ENCODE data around the gene DNAH17.

DNAH17 gene

DNA sequence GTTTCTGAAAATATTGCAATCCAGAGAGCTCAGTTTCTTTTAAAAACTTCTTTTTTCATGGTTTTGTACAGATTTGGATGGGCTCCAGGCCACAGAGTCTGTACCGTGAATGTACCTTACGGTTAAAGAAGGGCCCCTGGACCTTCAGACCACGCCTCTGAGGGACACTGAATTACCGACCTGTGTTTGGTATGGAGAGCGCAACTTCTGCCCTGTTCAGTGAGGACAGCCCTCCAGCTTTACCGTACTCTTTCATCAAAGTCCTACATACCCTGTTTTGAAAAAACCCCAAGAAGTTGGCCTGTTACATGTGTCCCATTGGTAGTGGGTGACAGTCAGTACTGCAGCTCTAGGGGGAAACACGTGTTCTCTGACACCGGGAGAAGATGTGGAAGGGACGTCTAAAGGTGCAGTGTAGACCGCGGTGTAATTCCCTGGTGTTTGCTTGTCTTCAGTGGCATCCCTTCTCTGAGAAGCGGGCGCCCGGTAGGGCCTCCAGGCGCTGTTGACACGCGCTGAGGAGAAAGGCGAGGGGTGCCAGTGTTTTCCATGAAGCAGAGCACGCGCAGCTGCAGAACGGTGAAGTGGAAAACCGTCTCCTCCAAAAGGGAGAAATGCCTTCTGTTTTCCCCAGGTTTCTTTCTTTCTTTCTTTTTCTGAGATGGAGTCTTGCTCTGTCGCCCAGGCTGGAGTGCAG lies 192.6 kb downstream of the DNAH17 start:
- DNase-seq = no peak

DNA sequence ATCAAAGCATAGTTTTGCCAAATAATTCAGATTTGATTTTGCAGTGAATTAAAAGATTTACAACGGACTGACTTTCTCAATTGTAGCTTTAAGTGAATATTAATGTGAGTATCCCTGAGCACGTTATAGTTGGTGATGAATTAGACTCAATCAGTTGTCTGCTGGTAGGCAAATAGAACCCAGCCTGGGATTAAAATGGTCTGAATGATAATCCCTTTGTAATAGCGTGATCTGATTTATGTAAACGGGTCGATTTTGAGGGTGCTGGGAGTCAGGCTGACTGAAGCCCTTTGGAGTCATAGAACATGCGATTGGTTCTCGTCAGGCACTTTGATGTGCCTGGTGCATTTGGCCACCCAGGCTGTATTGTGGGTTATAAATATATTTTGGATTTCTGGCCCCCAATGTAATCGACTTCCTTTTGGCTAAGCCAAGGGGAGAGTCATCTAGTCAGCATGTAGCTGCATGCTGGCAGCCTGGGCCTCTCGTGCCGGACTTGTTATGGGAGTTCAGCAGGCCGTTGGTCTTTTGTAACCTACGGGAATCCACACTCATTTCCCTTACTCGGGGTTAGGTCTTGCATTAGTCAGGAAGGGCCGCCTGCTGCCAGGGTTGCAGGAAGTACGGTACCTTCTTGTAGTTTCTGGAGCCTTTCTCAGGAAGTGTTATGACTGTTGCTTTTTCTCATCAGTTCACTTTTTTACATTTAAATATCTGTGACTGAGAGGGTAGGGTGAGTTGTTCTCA lies 193.3 kb downstream of the DNAH17 start:
- peak; percentile 75 for DNase-seq

DNA sequence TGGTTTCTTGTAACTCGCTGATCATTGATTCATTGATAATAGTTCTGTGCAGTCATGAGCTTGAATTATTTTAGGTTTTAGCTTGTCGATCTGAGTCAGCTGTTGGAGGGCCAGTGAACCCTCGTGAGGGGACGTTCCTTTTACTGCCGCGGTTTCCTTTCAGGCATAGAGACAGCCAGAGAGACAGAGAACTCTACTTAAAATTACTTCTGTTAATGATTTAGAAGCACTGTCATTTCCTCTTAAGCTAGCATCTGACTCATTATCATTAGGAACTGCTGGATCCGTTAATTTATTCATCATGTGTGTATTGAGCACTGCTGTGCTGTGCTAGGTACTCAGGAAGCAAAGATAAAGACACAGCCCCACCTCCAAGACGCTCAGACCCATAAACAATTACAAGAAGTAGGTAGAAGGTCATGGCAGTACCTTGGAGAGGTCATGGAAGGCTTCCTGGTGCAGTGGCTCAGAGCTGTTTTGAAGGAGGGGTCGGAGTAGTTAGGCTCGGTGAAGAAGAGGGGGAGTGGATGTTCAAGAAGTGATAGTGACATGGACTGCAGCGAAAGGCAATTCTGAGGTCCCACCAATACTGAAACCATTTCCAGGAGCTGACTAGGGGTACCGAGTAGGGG lies 195.5 kb downstream of the DNAH17 start:
- DNase-seq = no peak

DNA sequence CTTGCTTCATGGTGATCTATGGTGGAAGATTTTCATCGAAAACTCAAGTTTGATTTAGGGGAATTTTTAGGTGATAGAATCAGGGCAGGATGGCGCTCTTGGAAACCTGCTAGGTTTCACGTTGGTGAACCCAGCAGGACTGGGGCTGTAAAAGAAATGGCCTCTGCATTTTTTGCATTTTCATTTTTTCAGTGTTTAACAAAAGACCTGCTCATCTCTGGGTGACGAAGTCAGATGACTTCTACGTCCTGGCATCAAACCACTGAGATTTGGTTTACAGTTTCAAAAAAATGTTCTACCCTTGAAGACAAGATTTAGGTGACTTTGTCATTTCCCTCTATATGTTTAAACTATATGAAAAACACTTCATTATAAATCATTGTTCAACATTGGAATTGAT lies 196.8 kb downstream of the DNAH17 start:
- DNase-seq = no peak

DNA sequence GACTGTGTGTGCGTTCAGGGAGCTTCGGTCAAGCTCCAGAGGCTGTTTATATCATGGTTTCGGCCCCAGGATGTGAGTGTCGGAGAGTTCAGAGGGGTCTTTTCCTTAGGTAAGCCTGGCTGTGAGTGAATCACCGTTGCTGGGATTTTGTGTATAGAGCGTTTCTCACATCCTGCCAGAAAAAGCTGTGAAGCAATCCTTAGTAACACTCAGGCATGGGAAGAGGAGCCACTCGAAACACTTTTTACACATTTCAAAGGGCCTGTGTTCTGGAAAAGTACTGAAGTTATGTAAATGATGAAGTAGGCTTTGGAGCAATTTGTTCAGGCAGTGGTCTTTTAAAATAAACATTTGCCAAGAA lies 198.1 kb downstream of the DNAH17 start:
- no peak for DNase-seq

DNA sequence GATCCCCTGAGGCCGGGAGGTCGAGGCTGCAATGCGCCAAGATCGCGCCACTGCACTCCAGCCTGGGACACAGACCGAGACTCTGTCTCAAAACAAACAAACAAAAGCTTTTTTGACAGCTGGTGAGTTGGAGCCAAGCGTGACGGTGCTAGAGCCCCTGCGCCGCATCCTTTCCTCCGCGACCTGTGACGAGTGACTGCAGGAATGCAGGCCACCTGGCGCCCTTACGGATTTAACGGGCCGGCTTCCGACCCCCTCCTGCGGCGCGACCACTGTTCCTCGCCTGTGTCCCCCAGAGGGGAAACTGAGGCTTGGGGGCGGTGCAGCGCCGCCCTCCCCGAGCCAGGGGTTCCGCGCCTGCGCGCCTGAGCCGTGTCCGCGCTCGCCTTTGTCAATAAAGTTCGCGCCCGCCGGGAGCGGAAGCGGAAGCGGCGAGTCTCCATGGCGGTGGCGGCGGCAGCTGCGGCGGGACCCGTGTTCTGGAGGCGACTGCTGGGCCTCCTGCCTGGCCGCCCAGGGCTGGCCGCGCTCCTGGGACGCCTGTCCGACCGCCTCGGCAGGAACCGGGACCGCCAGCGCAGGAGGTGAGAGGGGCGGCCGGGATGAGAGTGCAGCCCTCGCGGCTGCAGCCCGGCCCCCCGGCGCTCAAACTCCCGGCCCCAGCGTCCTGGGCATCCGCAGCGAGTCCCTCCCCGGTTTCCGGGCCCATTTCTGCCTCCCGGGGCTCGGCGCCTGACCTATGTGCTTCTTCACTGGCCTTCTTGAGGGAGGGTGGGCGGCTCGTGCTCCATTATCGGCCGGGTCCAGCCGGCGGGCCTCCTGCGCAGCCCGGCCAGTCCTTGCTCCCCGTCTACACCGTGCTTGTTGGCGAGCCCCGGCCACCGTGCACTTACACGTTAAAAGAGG lies 198.7 kb downstream of the DNAH17 start, which contains the start of gene PGS1:
TSS of gene PGS1 (plus strand) at position 425 of the 906 bp plus-strand sequence. CDS start at position 442, 17 bp downstream.
- peak; percentile 91 for DNase-seq

DNA sequence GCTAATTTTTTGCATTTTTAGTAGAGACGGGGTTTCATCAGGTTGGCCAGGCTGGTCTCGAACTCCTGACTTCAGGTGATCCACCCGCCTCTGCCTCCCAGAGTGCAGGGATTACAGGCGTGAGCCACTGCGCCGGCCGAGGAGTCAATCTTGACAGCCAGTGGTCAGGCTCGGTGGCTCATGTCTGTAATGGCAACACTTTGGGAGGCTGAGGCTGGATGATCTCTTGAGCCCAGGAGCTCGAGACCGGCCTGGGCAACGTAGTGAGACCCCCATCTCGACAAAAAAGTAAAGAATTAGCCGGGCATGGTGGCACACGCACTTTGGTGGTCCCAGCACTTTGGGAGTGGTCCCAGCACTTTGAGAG lies 199.4 kb downstream of the DNAH17 start:
- no peak for DNase-seq

DNA sequence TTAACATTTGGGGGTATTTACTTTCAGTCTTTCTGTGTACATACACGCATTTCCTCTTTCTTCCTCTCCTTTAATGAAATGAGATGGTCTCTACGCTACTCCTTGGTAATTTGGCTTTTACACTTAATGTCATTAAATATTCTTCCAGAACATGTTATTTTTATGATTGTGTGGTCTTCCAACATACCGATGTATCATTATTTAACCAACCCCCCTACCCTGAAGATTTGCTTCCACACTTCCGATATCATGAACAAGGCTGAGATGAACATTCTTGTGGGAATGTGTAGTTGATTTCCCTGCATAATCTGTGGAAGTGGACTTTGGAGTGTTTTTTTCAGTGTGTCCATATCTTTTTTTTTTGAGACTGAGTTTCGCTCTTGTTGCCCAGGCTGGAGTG lies 201.0 kb downstream of the DNAH17 start:
- DNase-seq = no peak

DNA sequence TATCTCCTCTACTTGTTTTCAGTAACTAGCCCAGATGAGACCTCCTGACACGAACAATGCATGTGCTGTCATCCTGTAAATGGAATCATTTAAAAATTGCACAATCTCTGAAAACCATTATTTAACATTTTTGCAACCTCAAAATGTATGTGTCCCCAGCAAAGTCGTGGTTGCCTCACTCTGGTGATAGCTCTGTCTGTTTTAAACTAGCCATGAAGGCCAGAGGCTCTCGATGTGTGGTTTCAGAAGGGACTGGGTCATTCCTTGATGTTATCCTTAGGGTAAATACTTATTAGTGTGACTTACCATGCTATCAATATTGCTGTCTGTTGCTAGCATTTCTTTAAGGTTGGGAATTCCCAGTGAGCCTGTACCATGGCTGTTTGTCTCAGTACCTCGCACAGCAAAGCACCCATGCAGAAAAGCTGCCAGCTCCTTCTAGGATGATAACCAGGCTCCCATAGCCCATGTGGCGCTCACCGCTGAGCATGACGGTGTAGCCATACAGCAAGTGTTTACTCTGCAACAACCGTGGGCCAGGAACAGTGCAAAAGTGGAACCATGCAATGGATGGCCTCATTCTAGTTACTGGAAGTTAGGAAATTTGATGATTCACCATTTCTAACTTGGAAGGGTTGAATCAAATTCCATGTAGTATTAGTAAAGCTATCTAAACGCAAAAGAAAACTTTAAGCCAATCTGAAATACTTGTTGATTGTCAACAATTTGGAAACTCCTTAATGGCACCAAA lies 201.6 kb downstream of the DNAH17 start:
- peak; percentile 82 for DNase-seq

DNA sequence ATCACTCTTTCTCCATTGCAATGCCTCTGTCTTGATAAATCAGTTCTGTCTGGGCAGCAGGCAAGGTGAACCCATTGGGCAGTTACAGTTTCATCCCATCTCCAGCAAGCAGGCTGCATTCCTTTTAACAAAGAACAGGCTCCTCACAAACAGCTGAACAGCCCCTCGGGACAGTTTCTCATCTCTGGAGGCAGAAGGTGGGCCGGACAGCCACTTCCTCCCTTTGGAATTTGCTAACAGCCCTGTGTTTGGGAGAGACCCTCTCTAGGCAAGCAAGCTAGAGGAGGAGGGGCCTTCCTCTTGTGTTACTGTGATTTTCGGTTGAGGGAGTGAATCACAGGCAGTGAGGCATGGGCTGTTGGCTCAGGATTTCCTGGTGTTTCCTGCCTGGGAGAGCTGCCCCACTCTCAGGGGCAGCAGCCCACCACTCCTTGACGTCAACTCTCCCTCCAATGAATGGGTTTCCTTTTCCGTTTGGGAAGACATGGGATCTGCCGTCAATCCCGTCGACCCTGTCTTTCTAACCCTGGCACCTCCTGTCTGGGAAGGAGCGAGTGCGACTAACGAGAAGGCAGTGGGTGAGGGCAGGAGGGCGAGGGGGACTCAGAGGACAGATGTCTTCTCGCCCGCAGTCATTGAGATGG lies 202.4 kb downstream of the DNAH17 start:
- DNase-seq = peak; percentile 99

DNA sequence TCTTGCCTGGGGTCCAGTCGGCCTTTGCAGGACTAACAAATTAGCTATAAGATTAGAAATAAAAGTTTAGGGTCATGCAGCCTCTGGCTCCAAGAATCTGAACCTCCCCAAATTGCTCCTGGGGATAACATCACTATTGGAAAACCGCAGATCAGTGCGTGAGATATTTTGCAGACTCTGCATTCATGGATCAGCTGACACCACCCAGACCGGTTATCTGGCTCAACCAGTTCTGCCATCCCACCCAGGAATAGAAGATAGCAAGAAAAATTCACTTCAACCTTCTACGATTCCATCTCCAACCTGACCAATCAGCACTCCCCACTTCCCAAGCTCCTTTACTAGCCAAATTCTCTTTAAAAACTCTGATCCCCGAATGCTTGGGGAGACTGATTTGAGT lies 203.0 kb downstream of the DNAH17 start:
- DNase-seq = peak; percentile 94
